HG02798 (cell line): ENCODE measurements around the gene ARHGEF4.

Experiments used
- ATAC-seq: cut with Tn5 transposase; IDR thresholded peaks from one replicate; pipeline ENCODE4 v1.9.1; 2021; ENCODE audit warnings: mild to moderate bottlenecking; ENCODE audit not compliant: unreplicated experiment, poor library complexity

Gene ARHGEF4

DNA sequence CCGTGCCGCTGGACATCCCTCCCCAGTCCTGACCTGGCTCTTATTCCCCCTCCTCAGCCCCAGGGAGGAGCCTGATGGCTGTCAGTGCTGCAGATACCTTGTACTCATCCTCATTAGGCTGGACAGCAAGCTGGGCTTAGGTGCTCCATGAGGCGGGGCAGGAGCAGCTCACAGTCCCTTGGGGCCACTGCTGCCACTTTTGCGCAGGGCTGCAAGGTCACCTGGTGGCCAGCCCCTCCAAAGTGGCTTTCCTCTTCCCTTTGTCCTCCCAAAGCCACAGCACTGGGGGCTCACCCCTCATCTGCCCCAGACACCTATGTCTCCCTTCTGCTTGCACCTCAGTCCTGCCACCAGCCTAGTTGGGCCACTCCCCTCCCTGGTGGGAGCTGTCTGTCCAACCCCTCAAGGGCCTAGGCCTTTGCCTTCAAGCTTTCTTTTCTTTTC is 195.7 kb downstream of the ARHGEF4 start:
- no peak for ATAC-seq

DNA sequence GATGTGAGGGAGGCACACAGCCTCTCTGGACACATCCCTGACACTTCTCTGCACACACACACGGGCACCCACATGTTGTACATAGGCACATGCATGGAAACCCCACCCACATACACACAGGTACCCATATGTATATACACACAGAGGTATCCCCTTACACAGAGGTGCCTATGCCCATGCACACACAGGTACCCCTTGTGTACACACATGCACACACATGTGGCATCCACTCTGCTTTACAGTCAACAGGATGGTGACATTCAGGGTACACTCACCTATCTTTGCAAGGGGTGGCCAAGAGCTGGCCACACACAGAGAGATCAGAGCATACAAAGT is 197.0 kb downstream of the ARHGEF4 start:
- no peak for ATAC-seq

DNA sequence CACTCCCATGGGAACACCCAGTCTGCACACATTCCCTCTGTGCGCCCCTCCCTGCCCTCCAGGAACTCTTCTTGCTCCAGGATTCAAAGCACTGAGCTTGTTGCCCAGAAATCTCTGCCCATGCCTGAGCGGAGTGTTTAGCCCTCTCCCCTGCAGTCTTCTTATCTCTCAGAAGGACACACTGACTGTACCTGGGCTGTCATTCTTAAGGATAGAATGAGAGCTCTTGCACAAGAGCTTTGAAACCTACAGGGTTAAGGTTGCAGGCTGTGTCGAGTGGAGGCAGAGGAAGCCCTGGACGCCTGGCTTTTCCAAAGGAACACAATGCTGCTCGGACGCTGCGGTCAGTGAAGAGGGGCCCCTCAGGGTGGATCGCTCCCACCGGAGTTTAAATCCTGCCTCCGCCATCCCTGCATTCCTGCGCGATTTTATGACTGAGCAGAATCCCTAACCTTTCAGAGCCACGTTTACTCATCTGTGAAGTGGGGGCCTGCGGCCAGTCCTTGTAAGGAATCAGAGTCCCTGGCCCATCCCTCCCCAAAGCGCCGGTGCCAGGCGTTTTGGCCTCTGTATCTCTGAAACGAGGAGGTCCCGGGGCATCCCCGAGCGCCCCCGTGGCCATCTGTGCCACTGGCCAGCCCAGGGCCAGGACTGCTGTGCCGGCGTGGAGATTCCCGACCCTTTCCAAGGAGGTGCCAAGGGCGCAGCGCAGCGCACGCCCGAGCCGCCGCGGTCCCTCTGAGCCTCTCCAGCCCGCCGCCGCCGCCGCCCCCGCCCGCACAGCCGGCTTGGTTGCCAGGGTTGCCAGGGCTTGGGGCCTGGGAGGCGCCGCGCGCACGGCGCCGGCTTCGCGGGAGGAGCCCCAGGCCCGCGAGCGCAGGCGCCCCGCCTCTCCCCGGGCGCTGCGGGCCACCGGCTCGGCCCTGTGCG is 197.7 kb downstream of the ARHGEF4 start:
- ATAC-seq, result no peak

DNA sequence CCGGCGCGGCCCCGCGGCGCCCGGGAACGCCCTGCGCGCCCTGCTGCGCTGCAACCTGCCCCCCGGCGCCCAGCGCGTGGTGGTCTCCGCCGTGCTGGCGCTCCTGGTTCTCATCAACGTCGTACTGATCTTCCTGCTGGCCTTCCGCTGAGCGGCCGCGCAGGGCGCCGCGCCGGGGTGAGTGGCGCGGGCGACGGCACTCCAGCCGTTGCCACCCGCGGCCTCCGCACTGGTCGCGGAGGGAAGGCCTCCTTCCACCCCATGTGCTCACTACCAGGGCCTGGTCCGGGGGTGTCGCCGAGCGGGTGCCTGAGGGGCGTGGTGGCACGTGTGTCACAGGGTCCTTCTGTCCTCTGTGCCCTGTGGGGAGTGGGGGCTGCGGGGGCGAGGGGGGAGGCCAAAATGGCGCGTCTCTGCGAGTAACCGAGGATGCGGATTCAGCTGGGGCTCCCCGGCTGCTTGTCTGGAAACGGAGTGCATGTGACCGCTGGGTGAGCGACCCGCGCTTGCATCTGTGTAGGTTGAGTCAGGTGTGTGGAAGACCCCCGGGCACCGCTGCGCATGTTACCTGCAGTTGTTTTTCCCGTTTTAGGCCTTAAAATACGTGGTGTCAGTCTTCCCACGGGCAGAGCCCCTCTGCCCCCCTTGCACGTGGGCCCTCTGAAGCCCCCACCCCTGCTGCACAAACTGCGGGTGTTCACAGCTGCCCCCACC is 198.6 kb downstream of the ARHGEF4 start:
- no peak for ATAC-seq

DNA sequence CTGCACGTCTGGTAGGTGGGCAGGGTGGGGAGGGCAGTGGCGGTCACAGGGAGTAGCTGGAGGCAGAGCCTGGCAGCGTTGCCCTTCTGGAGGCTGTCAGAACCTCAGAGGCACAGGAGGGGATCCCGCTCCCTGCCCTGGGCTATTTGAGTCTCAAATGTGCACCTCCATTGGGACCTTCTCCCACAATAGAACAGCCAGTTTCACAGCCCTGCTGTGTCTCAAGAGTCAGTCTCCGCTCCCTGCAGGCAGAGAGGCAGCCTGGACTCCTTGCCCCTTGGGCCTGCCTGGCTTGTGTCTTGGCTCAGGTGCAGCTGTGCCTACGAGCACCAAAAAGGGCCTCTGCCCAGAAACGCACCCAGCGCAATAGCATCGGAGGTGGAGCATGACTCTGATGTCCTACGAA is 199.1 kb downstream of the ARHGEF4 start:
- ATAC-seq, result no peak

DNA sequence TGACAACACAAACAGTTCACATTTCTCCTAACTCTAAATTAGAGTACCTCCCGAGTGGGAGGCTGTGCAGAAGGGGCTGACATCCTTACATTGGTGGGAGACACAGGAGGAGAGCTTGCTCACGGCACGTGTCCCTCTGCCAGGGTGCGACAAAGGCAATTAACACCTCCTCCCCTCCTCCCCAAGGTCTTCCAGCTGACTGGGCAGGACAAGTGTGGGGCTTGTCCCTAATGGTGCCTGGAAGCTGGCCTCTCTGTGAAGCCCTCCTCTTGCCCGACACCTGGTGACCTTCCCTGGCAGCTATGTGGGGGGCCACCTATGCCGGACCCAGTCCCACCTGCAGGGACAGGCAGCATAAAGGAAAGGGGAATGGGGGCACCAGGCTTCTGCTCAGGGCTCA is 199.6 kb downstream of the ARHGEF4 start:
- ATAC-seq, result no peak

DNA sequence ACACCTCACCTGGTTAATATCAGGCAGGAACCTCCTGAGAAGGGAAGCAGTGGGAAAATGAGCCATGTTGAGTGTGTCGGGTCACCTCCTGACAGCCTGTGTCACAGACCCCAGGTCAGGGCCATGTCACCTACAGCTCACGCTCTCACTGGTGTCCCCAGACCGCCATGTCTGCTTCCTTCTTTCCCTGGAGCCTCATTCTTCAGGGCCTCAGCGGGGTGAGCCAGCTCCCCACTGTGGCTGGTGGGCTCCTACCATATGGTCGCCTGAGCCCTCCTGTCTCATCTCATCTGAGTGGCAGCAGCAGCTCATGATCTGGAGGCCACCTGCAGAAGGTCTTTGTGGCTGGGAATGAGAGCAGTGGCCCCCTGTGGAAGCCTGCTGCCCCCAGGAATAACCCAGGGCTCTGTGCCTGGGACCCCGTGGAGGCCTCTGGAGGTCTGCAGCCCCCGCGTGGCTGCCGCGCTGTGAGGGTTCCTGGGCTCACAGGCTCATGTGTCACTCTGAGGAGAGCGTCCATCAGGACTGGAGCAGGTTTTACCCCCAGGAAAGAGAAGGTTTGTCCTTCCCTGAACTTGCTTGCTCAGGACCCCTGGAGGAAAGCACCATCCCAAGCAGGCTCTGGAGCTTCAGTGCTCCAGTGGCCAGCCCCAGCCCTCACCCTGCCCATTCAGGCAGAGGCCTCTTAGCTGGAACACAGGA is 200.1 kb downstream of the ARHGEF4 start:
- ATAC-seq, result no peak

DNA sequence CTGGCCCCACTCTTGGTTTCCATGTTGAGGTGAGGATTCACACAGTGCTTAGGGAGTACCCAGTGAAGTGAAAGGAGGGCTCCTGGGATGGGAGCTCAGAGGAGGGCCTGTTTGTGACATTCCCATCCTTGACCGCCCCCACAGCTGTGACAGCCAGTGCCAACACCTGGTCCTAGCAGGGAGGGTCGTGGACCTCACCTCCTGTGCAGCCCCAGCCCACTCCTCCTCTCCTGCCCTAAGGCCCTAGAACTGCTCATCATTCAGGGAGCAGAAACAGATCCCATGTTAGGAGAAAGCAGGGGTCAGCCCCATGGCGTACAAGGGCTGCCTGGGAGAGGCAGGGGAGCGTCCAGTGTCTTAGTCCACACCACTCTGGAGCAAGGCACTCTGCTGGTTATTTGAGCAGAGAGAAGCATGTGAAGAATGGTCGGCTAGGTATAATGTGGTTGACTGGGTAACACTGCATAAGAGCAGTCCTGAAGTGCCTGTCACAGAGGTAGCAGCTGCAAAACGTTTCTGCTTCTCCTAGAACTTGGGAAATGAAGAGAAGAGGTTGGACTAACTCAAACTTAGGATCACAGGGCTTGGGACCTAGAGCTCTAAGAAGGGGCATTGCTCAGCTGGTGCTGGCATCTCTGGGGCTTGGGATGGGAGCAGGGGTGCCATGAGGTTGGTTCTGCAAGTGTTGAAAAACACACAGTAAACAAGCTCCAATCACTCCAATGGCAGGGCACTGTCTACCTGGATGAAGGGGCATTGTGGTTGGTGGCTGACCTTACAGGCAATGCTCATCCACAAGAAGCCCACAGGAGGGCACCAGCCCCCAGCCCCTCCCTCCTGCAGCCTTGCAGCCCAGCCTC is 200.9 kb downstream of the ARHGEF4 start:
- no peak for ATAC-seq

DNA sequence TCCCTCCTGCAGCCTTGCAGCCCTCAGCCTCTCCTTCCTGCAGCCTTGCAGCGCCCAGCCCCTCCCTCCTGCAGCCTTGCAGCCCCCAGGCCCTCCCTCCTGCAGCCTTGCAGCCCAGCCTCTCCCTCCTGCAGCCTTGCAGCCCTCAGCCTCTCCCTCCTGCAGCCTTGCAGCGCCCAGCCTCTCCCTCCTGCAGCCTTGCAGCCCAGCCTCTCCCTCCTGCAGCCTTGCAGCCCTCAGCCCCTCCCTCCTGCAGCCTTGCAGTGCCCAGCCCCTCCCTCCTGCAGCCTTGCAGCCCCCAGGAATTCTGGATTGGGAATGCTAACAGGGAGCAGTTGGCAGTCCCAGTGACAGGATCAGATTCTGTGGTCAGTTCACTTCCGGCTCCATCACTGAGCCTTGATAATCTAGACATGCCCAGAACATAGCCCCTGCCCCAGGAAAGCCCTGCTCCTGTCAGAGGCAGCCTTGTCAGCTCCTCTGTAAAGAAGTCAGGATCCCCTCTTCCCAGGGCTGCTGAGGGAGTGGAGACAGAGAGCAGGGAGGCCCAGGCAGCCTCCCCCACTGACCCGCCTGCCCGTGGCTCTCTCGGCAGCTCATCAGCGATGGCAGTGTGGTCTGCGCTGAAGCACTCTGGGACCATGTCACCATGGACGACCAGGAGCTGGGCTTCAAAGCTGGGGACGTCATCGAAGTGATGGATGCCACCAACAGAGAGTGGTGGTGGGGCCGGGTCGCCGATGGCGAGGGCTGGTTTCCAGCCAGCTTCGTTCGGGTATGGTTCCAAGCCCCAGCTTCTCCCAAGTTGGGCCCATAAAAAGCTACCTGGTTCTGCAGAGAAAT is 201.8 kb downstream of the ARHGEF4 start:
- no peak for ATAC-seq

DNA sequence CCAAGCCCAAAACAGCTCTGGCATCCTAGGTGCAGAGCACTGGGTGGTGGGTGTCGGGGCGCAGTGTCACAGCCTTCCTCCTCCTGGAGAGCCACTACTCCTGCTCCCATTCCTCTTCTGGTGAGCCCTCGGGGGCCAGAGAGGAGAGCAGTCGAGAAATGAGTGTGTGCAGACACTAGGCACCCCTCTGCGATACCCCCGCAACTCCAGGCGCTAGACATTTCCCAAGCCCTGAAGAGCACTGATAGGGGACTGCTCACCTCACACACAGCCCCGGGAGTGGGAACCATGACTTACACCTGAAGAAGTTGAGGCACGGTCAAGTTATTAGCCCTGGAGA is 202.4 kb downstream of the ARHGEF4 start:
- ATAC-seq, result no peak

DNA sequence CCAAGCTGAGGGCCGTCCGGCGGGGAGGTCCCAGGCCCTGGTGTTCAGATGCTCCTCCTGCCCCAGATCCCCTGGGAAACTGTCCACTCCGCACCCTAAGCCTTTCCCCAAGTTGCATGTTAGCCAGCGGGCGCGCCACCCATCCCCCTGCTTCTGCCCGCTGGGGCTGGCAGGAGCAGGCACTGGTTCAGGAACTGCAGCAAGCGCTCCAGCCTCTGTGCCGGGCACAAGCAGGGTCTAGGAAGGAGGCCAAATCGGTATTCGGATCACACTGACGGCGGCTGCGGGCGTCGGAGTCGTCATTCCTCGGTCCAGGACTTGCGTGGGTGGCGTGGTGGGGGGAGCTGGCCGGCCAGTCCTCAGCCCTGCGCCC is 202.8 kb downstream of the ARHGEF4 start:
- ATAC-seq, result no peak

DNA sequence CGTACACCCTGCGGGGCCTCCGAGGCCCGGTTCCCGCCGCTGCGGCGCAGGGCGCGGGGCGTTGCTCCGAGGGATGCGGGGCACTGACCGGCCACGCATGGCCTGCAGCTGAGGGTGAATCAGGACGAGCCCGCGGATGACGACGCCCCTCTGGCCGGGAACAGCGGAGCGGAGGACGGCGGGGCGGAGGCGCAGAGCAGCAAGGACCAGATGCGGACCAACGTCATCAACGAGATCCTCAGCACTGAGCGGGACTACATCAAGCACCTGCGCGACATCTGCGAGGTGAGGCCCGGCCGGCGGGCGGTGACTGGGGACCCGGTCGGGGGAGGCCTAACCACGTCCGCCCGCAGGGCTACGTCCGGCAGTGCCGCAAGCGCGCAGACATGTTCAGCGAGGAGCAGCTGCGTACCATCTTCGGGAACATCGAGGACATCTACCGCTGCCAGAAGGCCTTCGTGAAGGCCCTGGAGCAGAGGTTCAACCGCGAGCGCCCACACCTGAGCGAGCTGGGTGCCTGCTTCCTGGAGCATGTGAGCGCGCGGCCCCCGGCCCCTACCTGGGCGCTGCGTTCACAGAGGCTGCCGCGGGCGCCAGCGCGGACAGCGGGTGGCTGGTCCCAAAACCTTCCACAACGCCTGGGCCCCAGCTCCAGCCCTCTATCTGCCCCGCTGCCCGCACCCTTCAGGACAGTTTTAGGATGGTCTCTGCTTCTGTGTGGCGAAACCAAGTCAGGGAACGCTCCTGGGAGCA is 203.4 kb downstream of the ARHGEF4 start:
- no peak for ATAC-seq

DNA sequence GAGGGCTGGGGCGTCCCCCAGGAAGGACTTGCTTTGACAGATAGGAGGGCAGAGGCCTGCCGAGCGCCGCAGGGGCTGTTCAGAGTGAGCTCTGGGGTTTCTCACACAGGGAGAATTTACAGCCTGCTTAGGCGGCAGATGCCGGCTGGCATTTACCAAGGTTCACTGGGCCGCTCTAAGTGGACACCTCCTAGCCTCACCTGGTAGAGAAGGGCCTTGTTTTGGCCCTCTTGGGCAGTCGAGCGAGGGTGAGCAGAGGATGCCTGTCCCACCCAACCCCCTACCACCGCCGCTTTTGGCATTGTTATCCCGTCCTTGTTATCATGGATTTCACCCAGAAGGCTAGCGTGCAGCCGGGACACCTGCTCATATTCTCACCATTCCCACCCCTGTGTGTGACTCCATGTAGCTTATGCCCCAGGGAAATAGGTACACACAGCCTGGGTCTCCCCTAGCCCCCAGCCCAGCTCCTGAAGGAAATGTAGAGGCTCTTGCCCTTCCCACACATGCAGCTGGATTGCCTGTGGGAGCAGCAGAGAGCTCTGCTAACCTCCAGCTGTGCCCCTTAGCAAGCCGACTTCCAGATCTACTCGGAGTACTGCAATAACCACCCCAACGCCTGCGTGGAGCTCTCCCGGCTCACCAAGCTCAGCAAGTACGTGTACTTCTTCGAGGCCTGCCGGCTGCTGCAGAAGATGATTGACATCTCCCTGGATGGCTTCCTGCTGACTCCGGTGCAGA is 204.1 kb downstream of the ARHGEF4 start:
- no peak for ATAC-seq

DNA sequence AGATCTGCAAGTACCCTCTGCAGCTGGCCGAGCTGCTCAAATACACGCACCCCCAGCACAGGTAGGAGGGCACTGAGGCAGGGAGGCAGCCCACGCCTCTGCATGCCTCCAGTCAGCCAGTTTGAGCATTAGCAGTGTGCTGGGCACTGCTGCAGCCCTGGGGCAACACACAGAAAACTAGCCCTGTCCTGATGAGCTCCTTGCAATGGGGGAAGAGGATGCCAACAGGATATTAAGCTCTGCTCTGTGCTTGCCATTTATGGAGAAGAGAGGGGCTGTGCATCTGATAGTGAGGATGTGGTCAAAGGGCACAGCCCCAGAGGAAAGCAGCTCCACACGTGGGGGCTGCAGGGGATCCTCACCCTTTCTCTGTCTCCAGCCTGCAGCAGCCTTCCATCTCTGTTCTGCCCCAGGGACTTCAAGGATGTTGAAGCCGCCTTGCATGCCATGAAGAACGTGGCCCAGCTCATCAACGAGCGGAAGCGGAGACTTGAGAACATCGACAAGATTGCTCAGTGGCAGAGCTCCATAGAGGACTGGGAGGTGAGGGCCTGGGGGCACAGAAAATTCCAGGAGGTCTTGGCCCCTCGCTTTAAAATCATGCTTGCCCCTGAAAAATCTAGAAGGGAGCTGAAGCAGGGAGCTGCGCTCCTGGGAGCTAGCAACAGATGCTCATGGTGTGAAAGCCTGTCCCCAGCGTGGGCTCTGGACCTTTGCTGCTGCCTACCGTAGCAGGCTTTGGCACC is 204.9 kb downstream of the ARHGEF4 start:
- no peak for ATAC-seq

DNA sequence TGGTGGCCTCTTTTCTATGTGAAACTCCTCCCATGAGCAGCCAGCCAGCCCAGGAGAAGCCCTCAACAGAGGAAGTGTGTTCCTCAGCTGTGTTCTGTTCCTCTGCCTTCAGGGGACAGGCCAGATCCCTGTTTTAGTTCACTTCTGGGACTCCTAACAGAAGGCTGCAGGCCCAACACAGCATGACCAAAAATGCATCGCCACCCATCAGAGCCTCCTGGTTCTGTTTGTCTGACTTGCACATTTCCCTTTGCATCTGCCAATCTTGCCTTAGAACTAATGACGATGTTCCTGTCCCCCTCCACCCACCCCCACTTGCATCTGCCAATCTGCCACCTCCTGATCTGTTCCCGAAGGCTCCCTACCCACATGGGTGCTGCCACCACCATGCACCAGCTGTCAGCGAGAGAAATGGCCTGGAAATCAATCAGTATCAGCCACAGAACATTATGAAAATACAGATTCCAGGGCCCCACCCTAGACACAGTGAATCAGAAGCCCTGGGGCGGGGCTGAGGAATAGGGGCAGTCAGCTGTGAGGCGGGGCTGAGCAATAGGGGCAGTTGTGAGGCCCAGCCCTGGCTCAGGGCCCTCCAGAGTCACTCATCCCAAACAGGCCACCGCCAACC is 205.5 kb downstream of the ARHGEF4 start:
- ATAC-seq, result no peak

DNA sequence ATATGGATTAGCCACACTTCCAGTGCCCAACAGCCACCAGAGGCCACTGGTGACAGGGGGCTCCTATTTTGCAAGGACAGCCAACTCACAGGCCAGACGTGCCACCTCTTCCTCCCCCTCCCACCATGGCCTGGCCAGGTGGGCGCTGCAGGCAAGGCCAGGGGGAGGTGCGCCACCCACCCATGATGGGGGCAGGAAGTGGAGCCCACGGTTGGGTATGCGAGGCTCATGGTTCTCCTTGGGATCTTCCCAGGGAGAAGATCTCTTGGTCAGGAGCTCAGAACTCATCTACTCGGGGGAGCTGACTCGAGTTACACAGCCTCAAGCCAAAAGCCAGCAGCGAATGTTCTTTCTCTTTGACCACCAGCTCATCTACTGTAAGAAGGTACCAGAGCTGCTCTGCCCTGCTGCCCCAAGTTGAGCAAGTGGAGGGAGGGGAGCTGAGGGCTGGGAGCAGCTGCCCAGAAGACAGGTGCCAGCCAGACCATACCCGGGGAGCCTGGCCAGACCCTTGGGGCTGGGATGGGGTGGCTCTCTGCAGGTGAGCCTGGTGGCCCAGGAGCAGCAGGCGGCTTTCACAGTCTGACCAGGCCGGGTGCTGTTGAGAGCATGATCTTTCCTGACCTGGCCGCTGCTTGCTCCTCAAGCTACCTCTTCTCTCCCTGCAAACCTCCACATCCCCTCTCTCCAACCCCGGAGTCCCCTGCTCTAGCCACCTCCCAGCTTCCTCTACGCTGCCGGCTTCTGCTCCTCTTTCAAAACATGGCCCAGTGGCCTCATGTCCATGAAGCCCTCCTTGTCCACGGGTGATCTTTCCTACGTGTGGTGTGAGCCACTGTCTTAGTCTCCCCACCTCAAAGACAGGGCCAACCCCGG is 206.7 kb downstream of the ARHGEF4 start:
- ATAC-seq, result no peak
